22Rv1 (cell line): ENCODE results near the gene RGR.

ENCODE experiments used
- ZFX ChIP-seq: fragments of 450-650 bp; IDR thresholded peaks from 2 replicates; pipeline ENCODE4 v1.6.1; 2017; ENCODE audit warnings: antibody characterized with exemption, borderline replicate concordance
- TF ChIP-seq, protein P1 (sequence below): fragments of 450-650 bp; IDR thresholded peaks from 2 replicates; pipeline ENCODE4 v1.5.1; 2017; ENCODE audit warnings: mild to moderate bottlenecking

DNA sequence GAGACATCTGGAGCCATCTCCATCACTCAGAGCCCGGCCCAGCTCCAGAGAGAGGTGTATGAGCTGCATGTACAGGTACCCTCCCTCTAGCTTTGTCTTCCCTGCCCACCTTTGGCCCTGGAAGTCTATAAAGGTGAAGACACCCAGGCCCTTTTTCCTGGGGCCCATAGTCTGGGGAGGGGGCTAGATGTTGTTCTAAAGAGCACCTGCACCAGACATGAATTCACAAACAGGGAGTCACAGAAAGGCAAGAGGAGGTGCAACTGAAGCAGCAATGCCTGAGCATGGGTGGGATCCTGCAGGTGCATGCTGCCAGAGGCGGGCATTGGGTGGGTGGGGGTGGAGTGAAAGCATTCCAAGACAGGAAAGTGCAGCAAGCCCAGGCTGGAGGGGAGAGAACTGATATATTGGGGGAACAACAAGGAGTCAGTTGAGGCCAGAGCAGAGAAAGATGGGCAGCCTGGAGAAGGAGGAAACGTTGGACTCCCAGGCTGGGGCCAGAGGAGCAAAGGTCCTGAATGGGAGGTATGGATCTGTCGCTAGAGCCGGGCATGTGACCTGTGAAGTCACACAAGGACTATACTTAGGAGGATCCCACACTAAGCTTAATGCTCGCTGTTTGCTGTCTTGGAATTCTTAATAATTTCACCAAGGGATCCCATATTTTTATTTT lies 38.9 kb upstream of the RGR start:
- TF ChIP-seq, protein P1, sequence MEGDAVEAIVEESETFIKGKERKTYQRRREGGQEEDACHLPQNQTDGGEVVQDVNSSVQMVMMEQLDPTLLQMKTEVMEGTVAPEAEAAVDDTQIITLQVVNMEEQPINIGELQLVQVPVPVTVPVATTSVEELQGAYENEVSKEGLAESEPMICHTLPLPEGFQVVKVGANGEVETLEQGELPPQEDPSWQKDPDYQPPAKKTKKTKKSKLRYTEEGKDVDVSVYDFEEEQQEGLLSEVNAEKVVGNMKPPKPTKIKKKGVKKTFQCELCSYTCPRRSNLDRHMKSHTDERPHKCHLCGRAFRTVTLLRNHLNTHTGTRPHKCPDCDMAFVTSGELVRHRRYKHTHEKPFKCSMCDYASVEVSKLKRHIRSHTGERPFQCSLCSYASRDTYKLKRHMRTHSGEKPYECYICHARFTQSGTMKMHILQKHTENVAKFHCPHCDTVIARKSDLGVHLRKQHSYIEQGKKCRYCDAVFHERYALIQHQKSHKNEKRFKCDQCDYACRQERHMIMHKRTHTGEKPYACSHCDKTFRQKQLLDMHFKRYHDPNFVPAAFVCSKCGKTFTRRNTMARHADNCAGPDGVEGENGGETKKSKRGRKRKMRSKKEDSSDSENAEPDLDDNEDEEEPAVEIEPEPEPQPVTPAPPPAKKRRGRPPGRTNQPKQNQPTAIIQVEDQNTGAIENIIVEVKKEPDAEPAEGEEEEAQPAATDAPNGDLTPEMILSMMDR = peak; percentile 62; the same call in 1 of the 2 replicates
- no peak for TF ChIP-seq ZFX
